HCT116 (cell line): Measurements from ENCODE around the gene HPD. TPM values are rescaled to one million over a fixed set of nuclear protein-coding genes. Genes with fewer than 3 reads are reported as not detected.

ENCODE experiments used
- ATAC-seq: fragments of 200-7000 bp; cut with Tn5 transposase; 2 replicates; pipeline ENCODE4 v1.9.1; 2020; ENCODE audit warnings: mild to moderate bottlenecking, moderate library complexity
- BruUV-seq: library from RNA; stranded (reverse); fragments of 400-500 nt; replicated peaks from 2 replicates; lab custom pipeline; 2021; lab: Mats Ljungman, UMichigan
- CTCF ChIA-PET: fragments of 300-600 bp; sonication (Branson Sonifier 250); formaldehyde crosslinking; loops from one replicate; lab custom pipeline; 2021; ENCODE audit warnings: antibody characterized with exemption; lab: Charles Lee
- POLR2A ChIA-PET: fragments of 300-600, 350-600 bp; sonication (Branson Sonifier 250); formaldehyde crosslinking; loops from one replicate; lab custom pipeline; 2021; ENCODE audit warnings: antibody characterized with exemption; lab: Charles Lee
- RAD21 ChIA-PET, 2 experiments: fragments of 300-600 bp; sonication (Branson Sonifier 250); formaldehyde crosslinking; loops; one replicate each; lab custom pipeline; 2023; ENCODE audit warnings: low total read pairs in 2 of 2; ENCODE audit not compliant: uncharacterized antibody in 2 of 2, unreplicated experiment in 2 of 2, low non-redundant PET in 1 of 2; lab: Charles Lee
- DNase-seq: peaks from one replicate; pipeline ENCODE4 v3.0.0-alpha.2; 2010; ENCODE audit warnings: low read depth, low spot score
- H2AFZ ChIP-seq: fragments of 200-600 bp; shearing (Covaris generic), sonication (generic); 2 replicates; pipeline ENCODE4 v1.6.1; 2017; ENCODE audit warnings: low read depth, mixed run types, mixed read lengths, antibody characterized with exemption, low read length; ENCODE audit not compliant: poor library complexity, severe bottlenecking
- H3K27ac ChIP-seq: 2 replicates; pipeline ENCODE4 v1.5.1; 2012; ENCODE audit warnings: low read depth, low read length
- H3K27me3 ChIP-seq: fragments of 200-600 bp; sonication (generic); 2 replicates; pipeline ENCODE4 v1.6.1; 2016; ENCODE audit warnings: mixed run types, low read length, mixed read lengths; ENCODE audit not compliant: insufficient read depth
- H3K36me3 ChIP-seq, 2 experiments: fragments of 200-500 bp in 1 of 2; fragments of 200-600 bp in 1 of 2; sonication (Bioruptor generic) in 1 of 2; sonication (generic) in 1 of 2; 2 replicates each; pipeline versions ENCODE4 v1.5.1 to v1.6.1; 2014 to 2016; ENCODE audit warnings: low read length in 2 of 2, inconsistent platforms in 1 of 2, mixed read lengths in 1 of 2, mixed run types in 1 of 2; ENCODE audit not compliant: insufficient read depth in 2 of 2, control insufficient read depth in 1 of 2
- H3K4me1 ChIP-seq, 2 experiments: fragments of 200-600 bp in 1 of 2; sonication (generic) in 1 of 2; 2 replicates each; pipeline versions ENCODE4 v1.5.1 to v1.6.1; 2012 to 2017; ENCODE audit warnings: low read length in 2 of 2, inconsistent platforms in 1 of 2, mild to moderate bottlenecking in 1 of 2, mixed read lengths in 1 of 2, mixed run types in 1 of 2, moderate library complexity in 1 of 2; ENCODE audit not compliant: insufficient read depth in 2 of 2, control insufficient read depth in 1 of 2
- H3K4me2 ChIP-seq: fragments of 200-600 bp; sonication (generic); 2 replicates; pipeline ENCODE4 v1.6.1; 2017; ENCODE audit warnings: mixed run types, low read length, mixed read lengths
- H3K4me3 ChIP-seq, 2 experiments: fragments of 200-600 bp in 1 of 2; sonication (generic) in 1 of 2; replicated peaks in 1 of 2; 2 replicates each; pipeline ENCODE4 v1.5.1; 2011 to 2016; ENCODE audit warnings: low read length in 2 of 2, control low read depth in 1 of 2, low read depth in 1 of 2, mild to moderate bottlenecking in 1 of 2, mixed read lengths in 1 of 2, mixed run types in 1 of 2
- H3K79me2 ChIP-seq: fragments of 200-600 bp; sonication (generic); 2 replicates; pipeline ENCODE4 v1.6.1; 2017; ENCODE audit warnings: mild to moderate bottlenecking, mixed run types, low read length, moderate library complexity, mixed read lengths; ENCODE audit not compliant: insufficient read depth
- H3K9ac ChIP-seq: fragments of 200-600 bp; sonication (generic); 2 replicates; pipeline ENCODE4 v1.6.1; 2016; ENCODE audit warnings: low read length, mixed read lengths
- H3K9me2 ChIP-seq: fragments of 200-600 bp; sonication (generic), shearing (Covaris generic); 2 replicates; pipeline ENCODE4 v1.6.1; 2017; ENCODE audit warnings: mixed run types, mild to moderate bottlenecking, moderate library complexity; ENCODE audit not compliant: insufficient read depth
- H3K9me3 ChIP-seq, 2 experiments: fragments of 200-500 bp in 1 of 2; fragments of 200-600 bp in 1 of 2; sonication (Bioruptor generic) in 1 of 2; sonication (generic) in 1 of 2; 2 replicates each; pipeline ENCODE4 v1.6.1; 2014 to 2017; ENCODE audit warnings: low read length in 2 of 2, mixed read lengths in 2 of 2, inconsistent platforms in 1 of 2, low read depth in 1 of 2, mild to moderate bottlenecking in 1 of 2, mixed run types in 1 of 2, moderate library complexity in 1 of 2; ENCODE audit not compliant: control insufficient read depth in 1 of 2, insufficient read depth in 1 of 2
- H4K20me1 ChIP-seq: fragments of 200-600 bp; sonication (generic), shearing (Covaris generic); 2 replicates; pipeline ENCODE4 v1.6.1; 2017; ENCODE audit warnings: mixed run types, mild to moderate bottlenecking, moderate library complexity; ENCODE audit not compliant: insufficient read depth
- CBX3 ChIP-seq: IDR thresholded peaks from 2 replicates; pipeline ENCODE4 v1.6.1; 2012; ENCODE audit warnings: low read depth
- CEBPB ChIP-seq: IDR thresholded peaks from 2 replicates; pipeline ENCODE4 v1.6.1; 2012; ENCODE audit warnings: low read depth
- ELF1 ChIP-seq: IDR thresholded peaks from 2 replicates; pipeline ENCODE4 v1.6.1; 2012; ENCODE audit warnings: low read depth, borderline replicate concordance
- JUND ChIP-seq: IDR thresholded peaks from 2 replicates; pipeline ENCODE4 v1.6.1; 2012
- POLR2A ChIP-seq: IDR thresholded peaks from 2 replicates; pipeline ENCODE4 v1.7.0; 2011; ENCODE audit warnings: borderline replicate concordance; ENCODE audit not compliant: insufficient read depth, insufficient read length; ENCODE audit errors: extremely low read depth
- RAD21 ChIP-seq: IDR thresholded peaks from 2 replicates; pipeline ENCODE4 v1.6.1; 2012; ENCODE audit warnings: low read depth, mild to moderate bottlenecking
- SIN3A ChIP-seq: IDR thresholded peaks from 2 replicates; pipeline ENCODE4 v1.6.1; 2012; ENCODE audit warnings: low read depth
- intact Hi-C: fragments of 100-400 bp; cut with micrococcal nuclease; formaldehyde crosslinking; loops from 2 replicates; pipeline ENCODE4 v1.10.0; 2022
- total RNA-seq: library from RNA; stranded (reverse); gene quantifications from one replicate; pipeline ENCODE4 v1.2.1, GENCODE V29; 2021; ENCODE audit not compliant: unreplicated experiment
- TF ChIP-seq, protein P1 (sequence below): IDR thresholded peaks from 2 replicates; pipeline ENCODE4 v1.6.1; 2011; ENCODE audit warnings: mild to moderate bottlenecking, low read length, moderate library complexity; ENCODE audit not compliant: insufficient replicate concordance; ENCODE audit errors: extremely low read depth

Gene HPD
- total RNA-seq, 1 experiment from 2014 or later: 1.1 TPM

DNA sequence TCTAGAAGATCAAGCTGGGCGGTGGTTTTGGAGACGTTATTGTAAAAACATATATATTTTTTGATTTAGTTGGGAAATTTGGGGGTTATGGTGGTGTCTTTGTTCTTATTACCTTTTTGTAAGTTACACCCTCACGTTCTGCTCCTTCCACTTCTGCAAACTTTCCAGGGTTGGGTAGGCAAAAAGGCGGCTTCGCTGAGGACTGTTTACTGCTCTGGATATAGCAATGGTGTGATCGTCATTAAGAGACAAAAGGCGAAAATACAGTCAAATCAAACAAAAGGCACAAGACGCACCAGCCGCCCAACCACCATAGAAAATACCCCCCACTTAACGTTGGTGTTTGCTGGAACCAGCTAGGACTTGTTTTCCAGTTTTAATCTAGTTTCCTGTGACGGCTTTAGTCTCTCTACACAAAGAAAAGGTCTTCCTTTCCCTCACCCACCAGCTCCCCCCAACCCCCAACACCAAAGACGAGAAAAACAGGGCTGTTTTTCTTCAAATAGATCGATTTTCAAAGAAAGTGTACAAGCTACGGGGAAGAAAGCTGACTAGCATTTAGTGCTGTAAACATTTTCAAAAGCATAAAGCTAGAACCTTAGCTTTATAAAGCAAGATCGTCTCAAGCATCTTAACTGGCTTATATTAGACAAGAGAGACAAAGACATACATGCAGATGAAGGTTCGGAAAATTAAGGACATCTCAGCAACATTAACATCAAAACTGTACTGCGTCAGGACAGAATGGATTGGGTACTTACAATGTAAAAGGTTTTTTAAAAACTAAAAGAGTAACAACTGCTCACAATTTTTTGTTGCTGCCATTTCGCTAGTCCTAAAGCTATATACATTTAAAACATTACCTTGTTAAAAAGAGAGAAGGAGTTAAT, 56.8 kb downstream of the HPD start:
- POLR2A ChIA-PET: interaction anchor here (0.6 to 2.6 kb wide), 6 partner anchors 10 to 86 kb away, joined by 3 to 9 read pairs (median 5); partner anchors contain the start of gene PSMD9
- H3K4me1 ChIP-seq: peaks cover 40 to 76% of the 10 kb centered on the region in 2 experiments
- H3K9me2 ChIP-seq: no peaks in the 10 kb centered on the region
- DNase-seq (no peak), ATAC-seq (no peak)
- RAD21 ChIA-PET: no interaction called here
- peak overlapping the region; percentile 99 for H3K4me2 ChIP-seq
- H3K36me3 ChIP-seq: peaks cover 0 to 11% of the 10 kb centered on the region in 2 experiments; a peak in 3 of 4 replicates
- peak overlapping the region; percentile 100 for H3K27ac ChIP-seq
- no TSS peak for BruUV-seq
- CTCF ChIA-PET: interaction anchor here (1.2 to 4.0 kb wide), 3 partner anchors 8 to 86 kb away, joined by 3 to 30 read pairs (median 26); partner anchors contain the start of gene RHOF
- intact Hi-C loops: no loop called here
- H3K4me3 ChIP-seq: peak overlapping the region; percentile 74
- H3K9me3 ChIP-seq: no peaks in the 10 kb centered on the region
- peak overlapping the region; percentile 98 for H3K9ac ChIP-seq
- no peaks in the 10 kb centered on the region for H3K27me3 ChIP-seq
- no peak overlapping the region for H2AFZ ChIP-seq
- H4K20me1 ChIP-seq: no peaks in the 10 kb centered on the region
- peaks cover 53% of the 10 kb centered on the region for H3K79me2 ChIP-seq
- no peak for TF ChIP-seq JUND
- TF ChIP-seq ELF1: no peak
- TF ChIP-seq POLR2A: no peak
- TF ChIP-seq, protein P1, sequence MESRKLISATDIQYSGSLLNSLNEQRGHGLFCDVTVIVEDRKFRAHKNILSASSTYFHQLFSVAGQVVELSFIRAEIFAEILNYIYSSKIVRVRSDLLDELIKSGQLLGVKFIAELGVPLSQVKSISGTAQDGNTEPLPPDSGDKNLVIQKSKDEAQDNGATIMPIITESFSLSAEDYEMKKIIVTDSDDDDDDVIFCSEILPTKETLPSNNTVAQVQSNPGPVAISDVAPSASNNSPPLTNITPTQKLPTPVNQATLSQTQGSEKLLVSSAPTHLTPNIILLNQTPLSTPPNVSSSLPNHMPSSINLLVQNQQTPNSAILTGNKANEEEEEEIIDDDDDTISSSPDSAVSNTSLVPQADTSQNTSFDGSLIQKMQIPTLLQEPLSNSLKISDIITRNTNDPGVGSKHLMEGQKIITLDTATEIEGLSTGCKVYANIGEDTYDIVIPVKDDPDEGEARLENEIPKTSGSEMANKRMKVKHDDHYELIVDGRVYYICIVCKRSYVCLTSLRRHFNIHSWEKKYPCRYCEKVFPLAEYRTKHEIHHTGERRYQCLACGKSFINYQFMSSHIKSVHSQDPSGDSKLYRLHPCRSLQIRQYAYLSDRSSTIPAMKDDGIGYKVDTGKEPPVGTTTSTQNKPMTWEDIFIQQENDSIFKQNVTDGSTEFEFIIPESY: no peak
- no peak for TF ChIP-seq CBX3
- TF ChIP-seq SIN3A: no peak
- no peak for TF ChIP-seq RAD21
- no peak for TF ChIP-seq CEBPB
- TF ChIP-seq, all 23 proteins: peak for 0
